Fibroblast of lung (primary cell): ENCODE results near the gene TUNAR.
"Not testable (repeated sequence)": the region's sequence is repeated elsewhere in the genome, so short reads cannot be mapped to it uniquely, and the experiment has no call there.

Source experiments
- EZH2 ChIP-seq: IDR thresholded peaks from 2 replicates; pipeline ENCODE4 v1.5.1; 2012; ENCODE audit warnings: low read length, control low read depth, mild to moderate bottlenecking; ENCODE audit errors: missing control alignments
- TF ChIP-seq, protein P1 (sequence below), 2 donors: IDR thresholded peaks in 1 of 2; conservative IDR thresholded peaks in 1 of 2; 1 replicate in 1 of 2; 2 replicates in 1 of 2; pipeline ENCODE4 v1.5.1; 2011 to 2012; ENCODE audit warnings: low read length in 2 of 2, control low read depth in 1 of 2, inconsistent platforms in 1 of 2, low read depth in 1 of 2, mild to moderate bottlenecking in 1 of 2

DNA sequence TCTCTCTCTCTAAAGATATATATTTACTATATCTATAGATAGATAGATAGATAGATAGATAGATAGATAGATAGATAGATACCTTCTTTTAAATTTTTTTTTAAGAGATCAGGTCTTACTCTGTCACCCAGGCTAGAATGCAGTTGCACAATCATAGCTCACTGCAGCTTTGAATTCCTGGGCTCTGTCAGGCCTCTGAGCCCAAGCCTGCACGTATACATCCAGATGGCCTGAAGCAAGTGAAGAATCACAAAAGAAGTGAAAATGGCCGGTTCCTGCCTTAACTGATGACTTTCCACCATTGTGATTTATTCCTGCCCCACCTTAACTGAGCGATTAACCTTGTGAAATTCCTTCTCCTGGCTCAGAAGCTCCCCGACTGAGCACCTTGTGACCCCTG, 91.4 kb downstream of the TUNAR start:
- TF ChIP-seq, protein P1, sequence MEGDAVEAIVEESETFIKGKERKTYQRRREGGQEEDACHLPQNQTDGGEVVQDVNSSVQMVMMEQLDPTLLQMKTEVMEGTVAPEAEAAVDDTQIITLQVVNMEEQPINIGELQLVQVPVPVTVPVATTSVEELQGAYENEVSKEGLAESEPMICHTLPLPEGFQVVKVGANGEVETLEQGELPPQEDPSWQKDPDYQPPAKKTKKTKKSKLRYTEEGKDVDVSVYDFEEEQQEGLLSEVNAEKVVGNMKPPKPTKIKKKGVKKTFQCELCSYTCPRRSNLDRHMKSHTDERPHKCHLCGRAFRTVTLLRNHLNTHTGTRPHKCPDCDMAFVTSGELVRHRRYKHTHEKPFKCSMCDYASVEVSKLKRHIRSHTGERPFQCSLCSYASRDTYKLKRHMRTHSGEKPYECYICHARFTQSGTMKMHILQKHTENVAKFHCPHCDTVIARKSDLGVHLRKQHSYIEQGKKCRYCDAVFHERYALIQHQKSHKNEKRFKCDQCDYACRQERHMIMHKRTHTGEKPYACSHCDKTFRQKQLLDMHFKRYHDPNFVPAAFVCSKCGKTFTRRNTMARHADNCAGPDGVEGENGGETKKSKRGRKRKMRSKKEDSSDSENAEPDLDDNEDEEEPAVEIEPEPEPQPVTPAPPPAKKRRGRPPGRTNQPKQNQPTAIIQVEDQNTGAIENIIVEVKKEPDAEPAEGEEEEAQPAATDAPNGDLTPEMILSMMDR (conservative IDR thresholded peaks at IDR 0.05 in 1 of 2, IDR thresholded peaks at IDR 0.05 in 1 of 2; ENCODE audit: low read depth in 1 of 2, low read length in 2 of 2), result not testable (repeated sequence)
- not testable (repeated sequence) for TF ChIP-seq EZH2
